Measurements from ENCODE around the gene SGCG.
"Not testable (repeated sequence)": the region's sequence is repeated elsewhere in the genome, so short reads cannot be mapped to it uniquely, and the experiment has no call there.

Gene SGCG

GRCh38 chr13:23231241-23231640, 50.5 kb downstream of the SGCG start:
- no peak for DNase-seq

DNA sequence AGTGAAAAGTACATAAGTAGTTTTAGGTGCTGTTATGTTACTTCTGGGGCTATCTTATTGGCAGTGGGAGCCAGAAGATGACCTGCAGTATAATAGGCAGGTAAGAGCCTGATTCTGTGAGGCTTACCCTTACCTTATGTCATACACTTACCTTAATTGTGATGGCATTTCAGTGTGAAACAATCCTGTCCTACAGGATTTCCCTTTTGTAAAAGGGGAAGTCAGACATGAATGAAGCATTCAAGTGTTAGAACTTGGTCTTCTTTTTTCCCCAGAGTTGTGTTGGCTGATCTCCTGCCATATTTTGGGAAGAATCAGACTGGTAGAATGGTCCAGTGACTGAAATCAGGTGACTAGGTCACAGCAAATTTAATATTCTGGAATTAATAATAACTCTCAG, 55.2 kb downstream of the SGCG start:
- no peak for DNase-seq

DNA sequence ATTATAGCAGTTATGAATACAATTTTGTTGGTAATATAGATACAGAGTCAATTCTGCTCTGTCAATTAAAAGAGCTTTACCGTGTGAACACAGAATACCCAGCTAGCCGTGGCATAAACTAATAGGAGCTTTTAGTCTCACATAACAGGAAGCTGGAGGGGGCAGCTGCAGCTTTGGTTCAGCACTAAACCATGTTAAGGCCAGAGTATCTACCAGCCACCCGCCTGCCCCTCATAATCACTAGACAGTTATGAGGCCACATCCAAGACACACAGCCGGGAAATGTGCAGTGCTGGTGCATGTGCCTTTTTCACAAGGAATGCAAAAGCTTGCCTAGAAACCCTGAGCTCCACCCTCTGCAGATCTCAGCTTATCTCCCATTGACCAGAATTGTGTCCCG, 62.3 kb downstream of the SGCG start:
- DNase-seq, result no peak

GRCh38 chr13:23248410-23248809, 67.6 kb downstream of the SGCG start:
- not testable (repeated sequence) for DNase-seq

- no peak for DNase-seq
These were observed 73.7 kb downstream of the SGCG start for GRCh38 chr13:23254506-23254905.

GRCh38 chr13:23267571-23267970, 86.8 kb downstream of the SGCG start:
- no peak for DNase-seq

DNA sequence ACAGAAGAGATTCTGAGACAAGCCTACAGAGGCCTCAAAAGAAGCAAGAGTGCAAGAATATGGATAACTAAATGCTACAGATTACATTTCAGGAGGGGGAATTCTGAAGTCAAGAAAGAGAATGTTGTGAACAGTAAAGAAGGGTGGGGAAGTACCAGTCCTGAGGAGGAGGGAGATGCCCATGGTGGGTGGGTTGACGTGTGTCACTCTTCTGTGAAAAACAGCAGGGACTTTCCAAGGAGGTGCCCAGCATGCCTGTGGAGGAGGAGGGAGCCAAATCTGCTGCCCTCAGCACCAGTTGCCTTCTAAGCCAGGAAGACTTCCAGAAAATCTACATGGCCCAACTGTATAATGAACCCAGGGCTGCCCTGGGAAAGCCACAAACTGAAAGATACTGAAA, 87.7 kb downstream of the SGCG start:
- no peak for DNase-seq

DNA sequence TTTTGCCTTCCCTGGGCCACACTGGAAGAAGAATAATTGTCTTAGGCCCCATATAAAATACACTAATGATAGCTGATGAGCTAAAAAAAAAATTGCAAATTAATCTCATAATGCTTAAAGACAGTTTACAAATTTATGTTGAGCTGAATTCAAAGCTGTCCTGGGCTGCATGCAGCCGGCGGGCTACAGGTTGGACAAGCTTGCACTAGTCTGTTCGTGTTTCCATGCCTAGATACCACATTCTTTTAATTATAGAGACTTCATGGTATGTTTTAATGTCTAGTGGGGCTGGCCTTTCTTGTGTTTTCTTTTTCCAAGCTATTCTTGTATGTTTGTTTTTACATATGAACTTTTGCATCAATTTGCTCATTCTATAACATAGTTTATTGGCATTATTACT, 90.6 kb downstream of the SGCG start:
- DNase-seq, result no peak

GRCh38 chr13:23273498-23273897, 92.7 kb downstream of the SGCG start:
- DNase-seq, result no peak

GRCh38 chr13:23279321-23279720, 98.5 kb downstream of the SGCG start:
- no peak for DNase-seq

GRCh38 chr13:23288564-23288963, 107.8 kb downstream of the SGCG start:
- DNase-seq, result no peak

GRCh38 chr13:23288995-23289394, 108.2 kb downstream of the SGCG start:
- no peak for DNase-seq

DNA sequence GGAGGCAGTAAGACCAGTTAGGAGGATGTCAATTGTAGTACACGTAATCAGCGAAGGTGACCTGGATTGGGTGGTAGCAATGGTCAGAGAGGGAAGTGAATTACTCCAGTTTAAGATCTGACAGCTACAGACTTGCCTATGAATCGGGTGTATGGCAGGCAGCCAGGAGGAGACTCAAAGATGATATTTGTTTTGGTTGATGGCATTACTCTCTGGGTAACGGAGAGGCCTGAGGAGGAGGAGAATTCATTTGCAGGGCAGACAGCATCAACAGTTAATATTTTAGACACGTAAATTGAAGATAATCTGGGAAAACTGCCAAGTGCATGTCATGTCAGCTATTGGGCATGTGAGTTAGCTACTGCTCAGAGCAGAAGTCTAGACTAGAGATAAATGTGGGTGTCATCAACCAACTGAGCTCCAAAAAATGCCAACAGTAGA, 109.2 kb downstream of the SGCG start:
- peak; percentile 10 for DNase-seq

GRCh38 chr13:23292586-23292985, 111.8 kb downstream of the SGCG start:
- no peak for DNase-seq

DNA sequence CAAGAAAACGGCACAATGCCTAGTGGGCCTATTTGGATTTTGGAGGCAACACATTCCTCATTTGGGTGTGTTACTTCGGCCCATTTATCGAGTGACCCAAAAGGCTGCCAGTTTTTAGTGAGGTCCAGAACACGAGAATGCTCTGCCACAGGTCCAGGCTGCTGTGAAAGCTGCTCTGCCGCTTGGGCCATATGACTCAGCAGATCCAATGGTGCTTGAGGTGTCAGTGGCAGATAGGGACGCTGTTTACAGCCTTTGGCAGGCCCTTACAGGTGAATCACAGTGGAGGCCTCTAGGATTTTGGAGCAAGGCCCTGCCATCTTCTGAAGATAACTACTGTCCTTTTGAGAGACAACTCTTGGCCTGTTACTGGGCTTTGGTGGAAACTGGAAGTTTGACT, 134.1 kb downstream of the SGCG start:
- not testable (repeated sequence) for DNase-seq

DNA sequence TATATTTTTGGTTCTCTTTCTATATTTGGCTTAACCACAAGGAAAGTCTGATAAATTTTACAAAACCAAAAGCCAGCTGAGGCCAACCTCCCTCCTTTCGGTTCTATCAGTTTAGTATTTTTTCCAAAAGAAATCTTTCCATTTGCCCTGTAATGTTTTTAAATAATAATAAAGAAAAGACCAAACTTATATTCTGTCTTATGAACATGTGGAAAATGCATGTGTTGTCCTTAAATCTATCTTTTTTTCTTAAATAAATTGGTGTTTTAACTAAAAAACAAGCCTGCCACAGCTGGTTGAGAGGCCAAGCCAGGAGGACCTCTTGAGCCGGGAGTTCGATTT, 139.1 kb downstream of the SGCG start:
- no peak for DNase-seq

GRCh38 chr13:23320926-23321534, 140.3 kb downstream of the SGCG start:
- no peak for DNase-seq

- DNase-seq, result no peak
These were observed 140.9 kb downstream of the SGCG start for GRCh38 chr13:23321535-23322241.

DNA sequence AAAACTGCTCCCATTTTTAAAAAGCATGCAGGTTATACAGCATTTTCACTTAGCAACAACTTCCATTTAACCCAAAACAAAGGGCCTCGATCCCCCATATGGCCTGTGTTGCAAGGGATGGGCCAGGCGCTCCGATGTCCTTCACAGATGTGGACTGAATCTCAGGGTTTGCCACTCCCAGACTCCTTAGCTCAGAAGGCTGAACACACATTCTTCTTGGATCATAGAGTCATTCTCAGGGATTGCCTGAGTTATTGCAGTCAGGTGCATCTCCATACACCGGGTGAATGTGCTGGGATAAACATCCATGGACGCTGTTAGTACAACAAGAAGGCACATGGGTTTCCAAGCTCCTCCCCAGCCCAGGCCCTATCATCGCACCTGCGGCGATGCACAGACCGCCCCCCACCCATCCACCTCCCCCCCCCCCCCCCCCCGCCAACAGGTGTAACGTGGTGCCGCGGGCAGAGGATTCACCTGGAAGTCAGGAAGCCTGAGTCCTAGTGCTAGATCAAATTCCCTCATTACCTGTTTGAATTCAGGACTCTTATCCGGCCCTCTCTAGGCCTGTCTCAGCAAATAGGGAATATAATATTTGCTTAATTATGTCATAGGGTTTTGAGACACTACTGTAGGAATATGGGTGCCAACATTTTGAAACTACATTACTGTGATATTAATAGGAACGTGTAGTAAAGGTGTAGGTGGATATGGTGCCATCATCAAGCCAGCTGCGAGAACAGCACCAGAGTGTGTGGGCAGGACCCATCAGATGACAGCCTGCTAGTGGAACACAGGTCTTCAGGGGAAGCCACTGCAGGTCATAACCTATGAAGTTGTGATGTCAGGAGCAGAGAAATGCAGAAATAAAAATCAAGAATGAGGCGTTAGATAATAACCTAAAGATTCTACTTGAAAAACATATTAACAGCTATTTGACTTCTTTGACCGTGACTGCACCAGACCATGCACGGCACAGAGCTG, 141.9 kb downstream of the SGCG start:
- no peak for DNase-seq

DNA sequence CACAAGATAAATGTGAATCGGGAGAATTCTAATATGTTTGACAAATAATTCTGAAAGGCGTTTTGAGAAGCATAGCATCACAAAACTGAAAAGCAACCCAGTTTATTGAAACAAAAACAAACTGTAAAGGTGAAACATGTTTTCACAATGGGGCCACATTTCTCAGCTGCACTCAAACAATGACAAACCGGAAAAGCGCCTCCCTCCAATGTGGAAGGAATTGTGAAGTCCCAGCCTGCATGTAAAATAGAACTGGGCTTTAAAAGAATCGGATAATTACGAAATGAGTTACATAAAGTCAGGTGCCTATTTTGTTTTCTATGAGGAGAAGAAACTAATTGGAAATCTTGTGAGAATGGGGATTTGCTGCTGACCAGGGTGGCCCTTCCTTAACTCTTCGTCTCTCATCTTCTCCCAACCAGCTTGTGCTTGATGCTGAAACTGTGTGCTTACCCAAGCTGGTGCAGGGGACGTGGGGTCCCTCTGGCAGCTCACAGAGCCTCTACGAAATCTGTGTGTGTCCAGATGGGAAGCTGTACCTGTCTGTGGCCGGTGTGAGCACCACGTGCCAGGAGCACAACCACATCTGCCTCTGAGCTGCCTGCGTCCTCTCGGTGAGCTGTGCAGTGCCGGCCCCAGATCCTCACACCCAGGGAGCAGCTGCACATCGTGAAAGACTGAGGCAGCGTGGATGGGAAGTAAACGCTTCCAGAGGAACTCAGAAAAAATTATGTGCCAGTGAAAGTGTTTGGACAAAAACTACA, 143.3 kb downstream of the SGCG start:
- no peak for DNase-seq

DNA sequence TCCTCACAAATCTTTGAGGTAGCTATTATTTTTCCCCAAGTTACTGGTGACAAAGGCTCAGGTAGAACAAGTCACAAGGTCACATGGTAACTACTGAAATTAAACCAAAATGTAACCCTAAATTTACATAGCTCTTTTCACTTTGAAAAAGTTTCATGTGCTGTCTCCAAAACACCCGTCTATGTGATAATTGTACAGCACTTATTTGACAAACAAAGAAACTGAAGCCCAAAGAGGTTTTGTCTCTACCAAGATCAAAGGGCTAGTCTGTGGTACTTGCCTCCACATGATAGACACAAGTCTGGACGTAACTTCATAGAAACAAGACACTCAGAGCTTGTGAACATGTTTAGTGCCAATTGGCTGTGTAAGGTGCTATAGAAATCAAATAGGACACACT, 144.4 kb downstream of the SGCG start:
- DNase-seq, result no peak

DNA sequence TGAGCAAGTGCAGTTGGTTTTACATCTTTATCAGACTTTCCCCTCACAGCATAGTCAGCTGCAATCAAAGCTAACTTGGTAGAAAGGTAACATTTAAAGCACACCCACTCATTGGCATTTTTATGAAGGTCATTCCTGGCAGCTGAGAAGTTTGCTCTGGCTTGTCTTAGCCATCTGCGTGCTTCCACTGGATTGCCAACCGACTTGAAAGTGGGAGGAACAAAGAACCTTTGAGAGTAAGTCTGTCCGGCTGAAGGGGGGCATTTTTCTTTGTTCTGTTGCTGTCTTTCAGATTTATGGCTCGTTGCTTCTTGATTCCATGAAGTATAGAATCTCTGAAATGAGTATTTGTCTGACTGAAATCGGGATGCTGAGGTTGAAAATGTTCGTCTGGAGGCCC, 149.6 kb downstream of the SGCG start:
- DNase-seq, result no peak

GRCh38 chr13:23339225-23339624, 158.4 kb downstream of the SGCG start:
- DNase-seq, result no peak
